Neural cell (in vitro differentiated cells): ENCODE data around the gene RFX6.

Experiments used
- EP300 ChIP-seq: fragments of 450-650 bp; conservative IDR thresholded peaks from 2 replicates; pipeline ENCODE4 v1.6.1; 2014; ENCODE audit warnings: antibody characterized with exemption, mild to moderate bottlenecking, moderate library complexity; ENCODE audit not compliant: poor library complexity, severe bottlenecking
- EZH2 ChIP-seq: fragments of 200-600, 300-800 bp; shearing (Covaris generic), sonication (generic); IDR thresholded peaks from 2 replicates; pipeline ENCODE4 v1.6.1; 2014; ENCODE audit warnings: antibody characterized with exemption, low read length, borderline replicate concordance, mild to moderate bottlenecking; ENCODE audit not compliant: insufficient read depth, poor library complexity, severe bottlenecking
- MXI1 ChIP-seq: fragments of 450-650 bp; conservative IDR thresholded peaks from 2 replicates; pipeline ENCODE4 v1.6.1; 2014; ENCODE audit warnings: antibody characterized with exemption, mild to moderate bottlenecking; ENCODE audit not compliant: poor library complexity, severe bottlenecking
- POLR2AphosphoS5 ChIP-seq: IDR thresholded peaks from 2 replicates; pipeline ENCODE4 v1.6.1; 2012
- SMC3 ChIP-seq: fragments of 450-650 bp; conservative IDR thresholded peaks from 2 replicates; pipeline ENCODE4 v1.6.1; 2014; ENCODE audit warnings: antibody characterized with exemption, mild to moderate bottlenecking, moderate library complexity; ENCODE audit not compliant: poor library complexity
- TAF1 ChIP-seq: IDR thresholded peaks from 2 replicates; pipeline ENCODE4 v1.6.1; 2012; ENCODE audit warnings: low read depth
- TF ChIP-seq, protein P1 (sequence below): fragments of 450-650 bp; IDR thresholded peaks from 2 replicates; pipeline ENCODE4 v1.5.1; 2014; ENCODE audit warnings: antibody characterized with exemption, mild to moderate bottlenecking, moderate library complexity; ENCODE audit not compliant: poor library complexity, severe bottlenecking
- TF ChIP-seq, protein P2 (sequence below): IDR thresholded peaks from 2 replicates; pipeline ENCODE4 v1.6.1; 2012; ENCODE audit warnings: borderline replicate concordance

DNA sequence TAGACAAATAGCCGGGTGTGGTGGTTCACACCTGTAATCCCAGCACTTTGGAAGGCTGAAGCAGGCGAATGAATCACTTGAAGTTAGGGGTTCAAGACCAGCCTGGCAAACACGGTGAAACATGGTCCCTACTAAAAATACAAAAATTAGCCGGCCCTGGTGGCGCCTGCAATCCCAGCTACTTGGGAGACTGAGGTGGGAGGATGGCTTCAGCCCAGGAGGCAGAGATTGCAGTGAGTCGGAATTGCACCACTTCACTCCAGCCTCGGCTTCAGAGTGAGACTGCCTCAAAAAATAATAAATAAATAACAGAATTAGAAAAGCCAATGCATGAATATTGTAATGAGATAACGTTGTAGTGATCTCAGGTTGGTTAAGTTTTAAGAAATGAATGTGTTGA is 61.3 kb downstream of the RFX6 start:
- TF ChIP-seq, protein P1, sequence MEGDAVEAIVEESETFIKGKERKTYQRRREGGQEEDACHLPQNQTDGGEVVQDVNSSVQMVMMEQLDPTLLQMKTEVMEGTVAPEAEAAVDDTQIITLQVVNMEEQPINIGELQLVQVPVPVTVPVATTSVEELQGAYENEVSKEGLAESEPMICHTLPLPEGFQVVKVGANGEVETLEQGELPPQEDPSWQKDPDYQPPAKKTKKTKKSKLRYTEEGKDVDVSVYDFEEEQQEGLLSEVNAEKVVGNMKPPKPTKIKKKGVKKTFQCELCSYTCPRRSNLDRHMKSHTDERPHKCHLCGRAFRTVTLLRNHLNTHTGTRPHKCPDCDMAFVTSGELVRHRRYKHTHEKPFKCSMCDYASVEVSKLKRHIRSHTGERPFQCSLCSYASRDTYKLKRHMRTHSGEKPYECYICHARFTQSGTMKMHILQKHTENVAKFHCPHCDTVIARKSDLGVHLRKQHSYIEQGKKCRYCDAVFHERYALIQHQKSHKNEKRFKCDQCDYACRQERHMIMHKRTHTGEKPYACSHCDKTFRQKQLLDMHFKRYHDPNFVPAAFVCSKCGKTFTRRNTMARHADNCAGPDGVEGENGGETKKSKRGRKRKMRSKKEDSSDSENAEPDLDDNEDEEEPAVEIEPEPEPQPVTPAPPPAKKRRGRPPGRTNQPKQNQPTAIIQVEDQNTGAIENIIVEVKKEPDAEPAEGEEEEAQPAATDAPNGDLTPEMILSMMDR = no peak
- TF ChIP-seq, protein P2, sequence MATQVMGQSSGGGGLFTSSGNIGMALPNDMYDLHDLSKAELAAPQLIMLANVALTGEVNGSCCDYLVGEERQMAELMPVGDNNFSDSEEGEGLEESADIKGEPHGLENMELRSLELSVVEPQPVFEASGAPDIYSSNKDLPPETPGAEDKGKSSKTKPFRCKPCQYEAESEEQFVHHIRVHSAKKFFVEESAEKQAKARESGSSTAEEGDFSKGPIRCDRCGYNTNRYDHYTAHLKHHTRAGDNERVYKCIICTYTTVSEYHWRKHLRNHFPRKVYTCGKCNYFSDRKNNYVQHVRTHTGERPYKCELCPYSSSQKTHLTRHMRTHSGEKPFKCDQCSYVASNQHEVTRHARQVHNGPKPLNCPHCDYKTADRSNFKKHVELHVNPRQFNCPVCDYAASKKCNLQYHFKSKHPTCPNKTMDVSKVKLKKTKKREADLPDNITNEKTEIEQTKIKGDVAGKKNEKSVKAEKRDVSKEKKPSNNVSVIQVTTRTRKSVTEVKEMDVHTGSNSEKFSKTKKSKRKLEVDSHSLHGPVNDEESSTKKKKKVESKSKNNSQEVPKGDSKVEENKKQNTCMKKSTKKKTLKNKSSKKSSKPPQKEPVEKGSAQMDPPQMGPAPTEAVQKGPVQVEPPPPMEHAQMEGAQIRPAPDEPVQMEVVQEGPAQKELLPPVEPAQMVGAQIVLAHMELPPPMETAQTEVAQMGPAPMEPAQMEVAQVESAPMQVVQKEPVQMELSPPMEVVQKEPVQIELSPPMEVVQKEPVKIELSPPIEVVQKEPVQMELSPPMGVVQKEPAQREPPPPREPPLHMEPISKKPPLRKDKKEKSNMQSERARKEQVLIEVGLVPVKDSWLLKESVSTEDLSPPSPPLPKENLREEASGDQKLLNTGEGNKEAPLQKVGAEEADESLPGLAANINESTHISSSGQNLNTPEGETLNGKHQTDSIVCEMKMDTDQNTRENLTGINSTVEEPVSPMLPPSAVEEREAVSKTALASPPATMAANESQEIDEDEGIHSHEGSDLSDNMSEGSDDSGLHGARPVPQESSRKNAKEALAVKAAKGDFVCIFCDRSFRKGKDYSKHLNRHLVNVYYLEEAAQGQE = no peak
- TF ChIP-seq EZH2 = no peak
- no peak for TF ChIP-seq SMC3
- no peak for TF ChIP-seq MXI1
- TF ChIP-seq EP300 = no peak
- TF ChIP-seq POLR2AphosphoS5 = no peak
- TF ChIP-seq TAF1 = no peak
